GM12865 (cell line): ENCODE data around the gene ASCL5.

ENCODE experiments used
- DNase-seq: peaks from one replicate; pipeline ENCODE4 v3.0.0; 2010; ENCODE audit warnings: low read depth
- H3K4me3 ChIP-seq: 2 replicates; pipeline ENCODE4 v1.5.1; 2011; ENCODE audit warnings: mild to moderate bottlenecking, low read depth, low read length, control low read depth
- CTCF ChIP-seq: IDR thresholded peaks from 2 replicates; pipeline ENCODE4 v1.5.1; 2011; ENCODE audit warnings: low read length, control low read depth, low read depth, inconsistent platforms; ENCODE audit not compliant: insufficient read depth; ENCODE audit errors: missing control alignments

The ASCL5 gene

DNA sequence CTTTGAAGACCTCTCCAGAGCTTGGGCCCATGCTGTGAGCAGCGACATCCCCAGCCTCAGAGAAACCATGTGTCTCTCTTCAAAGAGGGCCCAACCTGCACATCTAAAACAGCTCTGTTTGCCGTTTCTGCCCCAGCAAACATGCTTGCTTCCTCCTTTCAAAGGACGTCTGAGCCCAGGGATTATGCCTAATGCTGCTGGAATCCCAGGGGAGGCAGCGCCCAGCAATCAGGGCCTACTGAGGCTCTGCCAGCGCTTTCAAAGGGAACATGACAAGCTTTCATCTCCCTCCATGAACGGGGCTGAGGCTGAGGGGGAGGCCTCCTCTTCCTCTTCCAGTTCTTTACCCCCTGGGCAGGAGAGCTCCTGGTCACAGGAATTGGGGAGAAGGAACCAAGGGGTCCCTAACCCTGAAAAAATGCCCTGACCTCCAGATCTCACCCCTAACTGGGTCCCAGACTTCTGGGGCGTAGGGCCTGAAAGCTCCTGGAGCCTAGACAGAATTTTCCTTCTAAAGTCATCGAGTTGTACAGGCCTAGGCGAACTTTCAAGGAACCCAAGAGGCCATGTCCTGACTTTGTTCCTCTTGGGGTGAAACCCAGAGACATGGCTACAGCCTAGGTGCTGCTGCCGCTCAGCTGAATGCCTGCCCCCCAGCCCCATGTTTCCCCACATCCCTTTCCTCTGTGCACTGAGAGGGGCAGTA is 13.4 kb upstream of the ASCL5 start:
- DNase-seq = no peak
- H3K4me3 ChIP-seq = no peak overlapping the region
- no peak for TF ChIP-seq CTCF

GRCh38 chr1:201139756-201140155 is 12.8 kb upstream of the ASCL5 start:
- no peak for DNase-seq
- H3K4me3 ChIP-seq = no peak overlapping the region
- no peak for TF ChIP-seq CTCF

DNA sequence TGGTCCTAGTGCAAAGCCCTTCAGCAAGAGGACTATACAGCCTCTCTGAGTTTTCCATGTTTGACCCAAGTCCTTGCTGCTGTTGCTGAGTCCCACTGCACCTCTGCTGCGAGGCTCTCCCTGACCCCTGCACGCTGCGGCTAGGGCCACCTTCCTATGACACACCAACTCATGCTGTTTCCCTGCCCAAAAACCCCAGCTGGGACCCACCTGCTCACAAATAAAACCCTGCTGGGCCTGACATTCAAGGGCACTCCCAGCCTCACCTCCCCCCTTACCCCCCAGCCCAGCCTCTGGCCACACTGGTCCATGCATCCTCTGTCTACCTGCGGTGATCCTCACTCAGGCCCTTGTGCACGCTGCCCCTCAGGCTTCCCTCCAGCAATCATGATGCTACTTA is 12.3 kb upstream of the ASCL5 start:
- no peak overlapping the region for H3K4me3 ChIP-seq
- no peak for TF ChIP-seq CTCF
- no peak for DNase-seq

DNA sequence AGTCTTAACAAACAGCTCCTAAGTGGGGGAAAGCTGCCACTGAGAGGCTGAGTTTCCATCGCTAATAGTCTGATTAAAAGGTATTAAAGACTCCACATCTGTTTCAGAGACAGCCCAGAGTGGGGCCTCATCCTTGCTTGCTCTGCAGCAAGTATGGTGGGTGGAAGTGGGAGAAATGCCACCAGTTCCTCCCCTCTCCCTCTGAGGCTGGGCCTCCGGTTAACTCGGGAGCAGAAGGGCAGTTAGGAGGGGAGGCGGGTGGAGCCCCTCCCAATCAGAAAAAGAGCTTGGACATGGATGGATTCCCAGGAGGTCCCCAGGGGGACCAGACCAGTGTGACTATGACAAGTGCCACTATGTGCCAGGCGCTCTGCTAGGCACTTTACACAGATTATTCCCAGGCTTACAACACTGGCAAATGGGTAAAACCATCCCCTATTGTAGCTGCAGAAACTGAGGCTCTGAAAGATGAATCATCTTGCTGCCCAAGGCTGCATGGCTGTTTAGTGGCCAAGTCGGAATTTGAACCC is 11.4 kb upstream of the ASCL5 start:
- no peak for DNase-seq
- H3K4me3 ChIP-seq = no peak overlapping the region
- no peak for TF ChIP-seq CTCF

GRCh38 chr1:201137579-201138310 is 10.8 kb upstream of the ASCL5 start:
- DNase-seq = no peak
- TF ChIP-seq CTCF = no peak
- H3K4me3 ChIP-seq = no peak overlapping the region

DNA sequence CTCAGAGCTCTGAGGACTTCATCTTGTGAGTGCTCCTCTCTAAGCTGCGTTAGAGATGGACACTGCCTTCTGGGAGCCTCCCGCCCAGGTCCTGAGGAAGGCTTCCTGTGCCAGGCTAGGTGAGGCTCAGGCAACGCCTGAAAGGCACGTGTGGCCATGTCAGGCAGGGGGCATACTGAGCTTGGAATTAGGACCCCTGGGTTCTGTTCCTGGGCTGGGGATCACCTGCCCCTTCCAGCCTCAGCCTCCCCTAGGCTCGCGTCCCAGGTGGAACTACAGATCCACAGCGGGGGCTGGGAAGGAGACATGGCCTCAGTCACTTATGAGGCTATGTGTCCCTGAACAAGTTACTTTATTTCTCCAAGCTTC is 10.0 kb upstream of the ASCL5 start:
- no peak for DNase-seq
- TF ChIP-seq CTCF = no peak
- H3K4me3 ChIP-seq = no peak overlapping the region
